Brain microvascular endothelial cell (primary cell): ENCODE data around the gene EHBP1.

ENCODE experiments used
- DNase-seq: peaks from one replicate; pipeline ENCODE4 v3.0.0-alpha.2; 2020
- H3K27ac ChIP-seq: fragments of 250-450 bp; sonication (Bioruptor Pico); 2 replicates; pipeline ENCODE4 v1.5.1; 2020; ENCODE audit warnings: mild to moderate bottlenecking, moderate library complexity
- H3K27me3 ChIP-seq: fragments of 250-450 bp; sonication (Bioruptor Pico); replicated peaks from 2 replicates; pipeline ENCODE4 v1.5.1; 2020; ENCODE audit warnings: mild to moderate bottlenecking
- H3K36me3 ChIP-seq: fragments of 250-450 bp; sonication (Bioruptor Pico); replicated peaks from 2 replicates; pipeline ENCODE4 v1.5.1; 2020; ENCODE audit warnings: mild to moderate bottlenecking
- H3K4me3 ChIP-seq: 2 replicates; pipeline ENCODE4 v1.5.1; 2011; ENCODE audit warnings: low read depth, mild to moderate bottlenecking, control low read depth, low read length, moderate library complexity
- CTCF ChIP-seq: IDR thresholded peaks from 2 replicates; pipeline ENCODE4 v1.5.1; 2011; ENCODE audit warnings: low read depth, mild to moderate bottlenecking, moderate library complexity, low read length, control low read depth, inconsistent platforms; ENCODE audit errors: missing control alignments
- in situ Hi-C: cut with HindIII; loops from 2 replicates; pipeline ENCODE4 v1.10.0; 2017; ENCODE audit warnings: low sequenced_read_pairs, low pct_ligation_motif_present

EHBP1 gene

GRCh38 chr2:63056107-63057050, 350.9 kb downstream of the EHBP1 start:
- H3K36me3 ChIP-seq: no peaks in the 10 kb centered on the region
- no peak for DNase-seq
- H3K27ac ChIP-seq: no peak overlapping the region
- H3K27me3 ChIP-seq: peaks cover 86% of the 10 kb centered on the region
- TF ChIP-seq CTCF: no peak
- no peak overlapping the region for H3K4me3 ChIP-seq
- in situ Hi-C loops: no loop called here

- Histone ChIP-seq H3K27me3 (peaks cover 94% of the 10 kb centered on the region), H3K36me3 (no peaks in the 10 kb centered on the region), H3K4me3 (no peak overlapping the region), H3K27ac (no peak overlapping the region)
- no peak for DNase-seq
- in situ Hi-C loops: no loop called here
- TF ChIP-seq CTCF: no peak
Observed at GRCh38 chr2:63057249-63058143, 352.0 kb downstream of the EHBP1 start.

GRCh38 chr2:63058144-63058920, 352.8 kb downstream of the EHBP1 start:
- Histone ChIP-seq H3K27me3 (peaks cover 94% of the 10 kb centered on the region), H3K36me3 (no peaks in the 10 kb centered on the region), H3K27ac (no peak overlapping the region), H3K4me3 (no peak overlapping the region)
- no peak for TF ChIP-seq CTCF
- DNase-seq: no peak
- in situ Hi-C loops: no loop called here

- H3K27me3 ChIP-seq: peaks cover 91% of the 10 kb centered on the region
- H3K4me3 ChIP-seq: no peak overlapping the region
- no peak for DNase-seq
- H3K27ac ChIP-seq: no peak overlapping the region
- in situ Hi-C loops: no loop called here
- no peak for TF ChIP-seq CTCF
- H3K36me3 ChIP-seq: no peaks in the 10 kb centered on the region
Observed at GRCh38 chr2:63058921-63059792, 353.6 kb downstream of the EHBP1 start.
